ENCODE measurements around the gene IFRD1. TPM values are rescaled to one million over a fixed set of nuclear protein-coding genes. Genes with fewer than 3 reads are reported as not detected.

IFRD1 gene
- total RNA-seq, 1 donor from 2014 or later: 168 TPM

DNA sequence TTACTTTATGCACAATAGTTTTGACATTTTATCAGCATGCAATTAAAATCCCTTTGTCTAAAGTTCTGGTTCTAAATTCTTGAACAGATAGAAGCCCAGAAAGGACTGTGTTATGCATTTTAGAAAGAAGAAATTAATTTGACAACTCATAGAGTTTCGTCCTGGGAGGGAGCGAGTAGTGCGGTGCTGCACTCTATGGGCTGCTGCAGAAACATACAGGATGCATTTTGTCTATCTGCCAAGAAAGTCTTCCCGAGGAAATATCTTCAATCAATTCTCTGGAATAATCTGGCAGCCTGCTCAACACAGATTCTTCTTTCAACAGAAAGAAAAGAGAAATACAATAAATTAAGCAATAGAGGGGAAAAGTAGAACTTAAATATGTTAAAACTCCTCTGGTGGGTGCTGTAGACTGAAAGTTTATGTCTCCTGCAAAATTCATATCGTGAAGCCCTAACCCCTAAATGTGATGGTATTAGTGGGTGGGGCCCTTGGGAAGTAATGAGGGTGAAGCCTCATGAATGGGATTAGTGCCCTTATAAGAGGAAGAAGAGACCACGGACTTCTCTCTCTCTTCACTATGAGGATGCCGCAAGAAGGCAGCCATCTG is 39.0 kb upstream of the IFRD1 start:
- H3K9me3 Mint-ChIP-seq (ENCODE audit: unreplicated experiment): peaks cover 2% of the 10 kb centered on the region
- no peaks in the 10 kb centered on the region for H3K36me3 Mint-ChIP-seq (ENCODE audit: unreplicated experiment)
- TF ChIP-seq, protein P1, sequence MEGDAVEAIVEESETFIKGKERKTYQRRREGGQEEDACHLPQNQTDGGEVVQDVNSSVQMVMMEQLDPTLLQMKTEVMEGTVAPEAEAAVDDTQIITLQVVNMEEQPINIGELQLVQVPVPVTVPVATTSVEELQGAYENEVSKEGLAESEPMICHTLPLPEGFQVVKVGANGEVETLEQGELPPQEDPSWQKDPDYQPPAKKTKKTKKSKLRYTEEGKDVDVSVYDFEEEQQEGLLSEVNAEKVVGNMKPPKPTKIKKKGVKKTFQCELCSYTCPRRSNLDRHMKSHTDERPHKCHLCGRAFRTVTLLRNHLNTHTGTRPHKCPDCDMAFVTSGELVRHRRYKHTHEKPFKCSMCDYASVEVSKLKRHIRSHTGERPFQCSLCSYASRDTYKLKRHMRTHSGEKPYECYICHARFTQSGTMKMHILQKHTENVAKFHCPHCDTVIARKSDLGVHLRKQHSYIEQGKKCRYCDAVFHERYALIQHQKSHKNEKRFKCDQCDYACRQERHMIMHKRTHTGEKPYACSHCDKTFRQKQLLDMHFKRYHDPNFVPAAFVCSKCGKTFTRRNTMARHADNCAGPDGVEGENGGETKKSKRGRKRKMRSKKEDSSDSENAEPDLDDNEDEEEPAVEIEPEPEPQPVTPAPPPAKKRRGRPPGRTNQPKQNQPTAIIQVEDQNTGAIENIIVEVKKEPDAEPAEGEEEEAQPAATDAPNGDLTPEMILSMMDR (IDR thresholded peaks at IDR 0.05; ENCODE audit: partially characterized antibody, unreplicated experiment): no peak
- H3K4me1 Mint-ChIP-seq (ENCODE audit: low read depth, unreplicated experiment): no peaks in the 10 kb centered on the region
- H3K27ac Mint-ChIP-seq (ENCODE audit: unreplicated experiment): no peak overlapping the region
- peaks cover 3% of the 10 kb centered on the region for H3K27me3 Mint-ChIP-seq (ENCODE audit: unreplicated experiment)
- H3K4me3 Mint-ChIP-seq (ENCODE audit: unreplicated experiment): no peak overlapping the region
- peak; percentile 47 for DNase-seq

DNA sequence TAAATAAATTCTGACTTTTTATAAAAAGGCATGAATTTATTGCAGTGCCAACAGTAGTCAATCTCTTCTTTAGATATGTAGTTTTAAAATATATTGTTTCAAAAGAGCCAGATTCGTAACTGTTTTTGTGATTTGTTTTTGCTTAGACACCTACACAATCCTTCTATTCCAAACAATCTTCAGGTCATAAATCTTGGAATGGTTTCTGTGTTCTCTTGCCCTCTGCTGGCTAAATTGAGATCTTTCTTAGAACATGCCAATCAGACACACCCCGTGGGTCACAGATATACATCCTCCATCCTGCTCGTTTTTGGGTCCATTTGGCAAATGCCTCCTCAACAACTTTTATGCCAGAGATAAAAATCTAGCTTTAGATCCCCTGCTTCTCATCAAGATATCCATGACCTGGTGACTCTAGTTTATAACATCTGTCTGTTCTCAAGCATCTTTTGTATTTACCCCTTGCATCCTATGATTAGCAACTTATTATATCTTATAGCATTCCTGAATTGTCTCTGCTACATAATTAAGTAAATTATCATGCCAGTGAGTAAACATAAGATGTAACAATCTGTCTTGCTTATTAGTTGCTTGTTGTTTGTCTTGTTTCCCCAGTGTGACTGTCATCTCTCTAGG is 35.3 kb upstream of the IFRD1 start:
- H3K4me1 Mint-ChIP-seq (ENCODE audit: low read depth, unreplicated experiment): no peaks in the 10 kb centered on the region
- no peaks in the 10 kb centered on the region for H3K27me3 Mint-ChIP-seq (ENCODE audit: unreplicated experiment)
- no peak overlapping the region for H3K4me3 Mint-ChIP-seq (ENCODE audit: unreplicated experiment)
- DNase-seq: no peak
- H3K27ac Mint-ChIP-seq (ENCODE audit: unreplicated experiment): no peak overlapping the region
- H3K9me3 Mint-ChIP-seq (ENCODE audit: unreplicated experiment): peaks cover 8% of the 10 kb centered on the region
- peaks cover 4% of the 10 kb centered on the region for H3K36me3 Mint-ChIP-seq (ENCODE audit: unreplicated experiment)
- TF ChIP-seq, protein P1 (IDR thresholded peaks at IDR 0.05; ENCODE audit: partially characterized antibody, unreplicated experiment): peak; percentile 71

DNA sequence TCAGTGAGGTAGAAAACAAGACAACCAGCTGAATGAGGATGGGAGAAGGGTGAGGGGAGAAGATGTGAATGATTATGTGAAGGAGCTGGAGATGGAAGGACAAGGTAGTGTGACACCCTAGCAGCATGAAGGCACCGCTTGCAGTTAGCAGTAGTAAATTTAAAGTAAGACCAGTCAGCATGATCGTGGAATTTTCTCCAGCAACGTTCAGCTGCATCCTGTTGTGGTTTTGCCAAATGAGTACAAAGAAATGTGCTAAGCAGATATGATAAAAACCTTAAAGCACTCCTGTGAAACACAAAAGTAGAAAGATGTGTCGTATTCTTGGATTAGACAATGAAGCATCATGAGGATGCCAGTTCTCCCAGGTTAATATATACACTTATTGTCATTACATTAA is 34.1 kb upstream of the IFRD1 start:
- H3K36me3 Mint-ChIP-seq (ENCODE audit: unreplicated experiment): peaks cover 4% of the 10 kb centered on the region
- H3K4me1 Mint-ChIP-seq (ENCODE audit: low read depth, unreplicated experiment): no peaks in the 10 kb centered on the region
- no peak for DNase-seq
- no peak overlapping the region for H3K27ac Mint-ChIP-seq (ENCODE audit: unreplicated experiment)
- TF ChIP-seq, protein P1 (IDR thresholded peaks at IDR 0.05; ENCODE audit: partially characterized antibody, unreplicated experiment): no peak
- H3K27me3 Mint-ChIP-seq (ENCODE audit: unreplicated experiment): no peaks in the 10 kb centered on the region
- peaks cover 8% of the 10 kb centered on the region for H3K9me3 Mint-ChIP-seq (ENCODE audit: unreplicated experiment)
- H3K4me3 Mint-ChIP-seq (ENCODE audit: unreplicated experiment): no peak overlapping the region

DNA sequence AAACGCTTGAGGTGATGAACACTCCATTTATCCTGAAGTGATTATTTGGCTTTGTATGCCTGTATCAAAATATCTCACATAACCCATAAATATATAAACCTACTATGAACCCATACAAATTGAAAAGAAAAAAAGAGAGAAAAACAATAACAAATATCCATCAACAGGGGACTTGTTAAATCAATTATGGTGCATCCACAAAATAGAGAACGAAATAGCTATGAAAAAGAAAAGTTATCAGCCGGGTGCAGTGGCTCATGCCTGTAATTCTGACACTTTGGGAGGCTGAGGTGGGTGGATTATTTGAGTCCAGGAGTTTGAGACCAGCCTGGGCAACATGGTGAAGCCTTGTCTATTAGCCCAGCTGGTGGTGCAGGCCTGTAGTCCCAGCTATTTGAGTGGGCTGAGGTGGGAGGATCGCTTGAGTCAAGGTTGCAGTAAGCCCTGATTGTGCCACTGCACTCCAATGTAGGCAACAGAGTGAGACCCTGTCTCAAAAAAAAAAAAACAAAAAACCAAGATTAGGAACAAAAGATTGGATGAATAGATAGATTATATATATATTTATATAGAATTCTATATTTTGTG is 30.6 kb upstream of the IFRD1 start:
- Mint-ChIP-seq H3K4me3 (ENCODE audit: unreplicated experiment) (no peak overlapping the region), H3K27ac (ENCODE audit: unreplicated experiment) (no peak overlapping the region), H3K27me3 (ENCODE audit: unreplicated experiment) (no peaks in the 10 kb centered on the region), H3K4me1 (ENCODE audit: low read depth, unreplicated experiment) (peaks cover 21% of the 10 kb centered on the region), H3K36me3 (ENCODE audit: unreplicated experiment) (peaks cover 4% of the 10 kb centered on the region), H3K9me3 (ENCODE audit: unreplicated experiment) (peaks cover 12% of the 10 kb centered on the region)
- DNase-seq: no peak
- TF ChIP-seq, protein P1 (IDR thresholded peaks at IDR 0.05; ENCODE audit: partially characterized antibody, unreplicated experiment): no peak

Measured in glutamatergic neuron (in vitro differentiated cells).